ENCODE data around the gene GUCD1.

- TF ChIP-seq POLR2A (IDR thresholded peaks at IDR 0.05; ENCODE audit: low read depth, low read length): no peak
- TF ChIP-seq POLR2AphosphoS5 (IDR thresholded peaks at IDR 0.05; ENCODE audit: low read depth, low read length): no peak
- TF ChIP-seq TAF1 (IDR thresholded peaks at IDR 0.05; ENCODE audit: low read depth, low read length): no peak
- TF ChIP-seq POU2F2 (IDR thresholded peaks at IDR 0.05; ENCODE audit: low read depth, low read length): no peak
- TF ChIP-seq PAX5 (IDR thresholded peaks at IDR 0.05; ENCODE audit: insufficient read depth, low read length, severe bottlenecking): no peak
These were observed 48.0 kb downstream of the GUCD1 start for GRCh38 chr22:24506802-24507438.

Measured in GM12891 (cell line).